GM19035 (cell line): ENCODE measurements around the gene CYP2F1.
"Not testable (repeated sequence)": the region's sequence is repeated elsewhere in the genome, so short reads cannot be mapped to it uniquely, and the experiment has no call there.

ENCODE experiments used
- ATAC-seq: cut with Tn5 transposase; IDR thresholded peaks from one replicate; pipeline ENCODE4 v1.9.1; 2021; ENCODE audit not compliant: unreplicated experiment

Gene CYP2F1

DNA sequence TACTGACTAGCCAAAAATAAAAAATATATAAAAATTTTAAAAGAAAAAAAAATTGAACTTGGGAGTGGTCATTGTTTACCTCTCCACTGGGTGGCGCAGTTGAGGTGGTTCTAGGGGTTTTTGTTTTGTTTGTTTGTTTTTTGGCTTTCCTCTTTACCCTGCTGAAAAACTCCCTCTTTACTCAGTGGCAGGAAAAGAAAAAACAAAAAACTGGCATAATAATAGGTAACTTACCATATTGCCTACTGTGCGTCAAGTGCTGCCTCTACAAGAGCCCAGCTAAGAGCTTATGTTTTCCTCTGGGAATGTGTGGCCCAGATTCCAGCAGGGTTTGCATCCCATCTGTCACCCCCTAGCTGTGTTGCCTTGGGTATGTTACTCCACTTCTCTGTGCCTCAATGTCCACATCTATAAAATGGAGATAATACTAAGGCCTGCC, 12.6 kb downstream of the CYP2F1 start:
- not testable (repeated sequence) for ATAC-seq

DNA sequence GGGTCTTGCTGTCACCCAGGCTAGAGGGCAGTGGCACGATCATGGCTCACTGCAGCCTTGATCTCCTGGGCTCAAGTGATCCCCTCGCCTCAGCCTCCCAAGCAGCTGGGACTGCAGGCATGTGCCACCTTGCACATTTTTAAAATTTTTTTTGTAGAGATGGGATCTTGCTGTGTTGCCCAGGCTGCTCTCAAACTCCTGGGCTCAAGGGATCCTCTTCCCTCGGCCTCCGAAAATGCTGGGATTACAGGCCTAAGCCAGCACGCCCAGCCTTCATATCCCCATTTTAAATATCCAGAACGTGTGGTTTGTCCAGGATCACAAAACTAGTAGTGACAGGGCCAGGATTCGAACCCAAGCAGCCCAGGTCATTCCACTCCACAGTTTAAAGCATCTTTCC, 13.1 kb downstream of the CYP2F1 start:
- ATAC-seq = not testable (repeated sequence)

DNA sequence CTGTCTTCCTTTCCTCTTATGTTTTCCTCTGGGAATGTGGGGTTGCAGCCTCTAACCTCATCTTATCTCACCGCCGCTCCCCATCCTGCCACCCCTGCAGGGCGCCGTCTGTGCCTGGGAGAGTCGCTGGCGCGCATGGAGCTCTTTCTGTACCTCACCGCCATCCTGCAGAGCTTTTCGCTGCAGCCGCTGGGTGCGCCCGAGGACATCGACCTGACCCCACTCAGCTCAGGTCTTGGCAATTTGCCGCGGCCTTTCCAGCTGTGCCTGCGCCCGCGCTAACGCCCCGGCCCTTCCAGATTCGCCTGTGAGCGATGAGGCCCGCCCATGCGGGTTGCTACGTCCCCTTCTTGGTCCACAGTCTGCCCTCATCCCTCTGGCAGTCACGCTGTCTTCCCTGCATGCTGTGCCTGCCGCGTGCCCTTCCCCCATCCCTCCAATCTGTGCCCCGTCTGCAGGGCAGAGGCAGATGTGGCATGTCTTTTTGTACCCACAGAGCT, 13.6 kb downstream of the CYP2F1 start:
- ATAC-seq = not testable (repeated sequence)

DNA sequence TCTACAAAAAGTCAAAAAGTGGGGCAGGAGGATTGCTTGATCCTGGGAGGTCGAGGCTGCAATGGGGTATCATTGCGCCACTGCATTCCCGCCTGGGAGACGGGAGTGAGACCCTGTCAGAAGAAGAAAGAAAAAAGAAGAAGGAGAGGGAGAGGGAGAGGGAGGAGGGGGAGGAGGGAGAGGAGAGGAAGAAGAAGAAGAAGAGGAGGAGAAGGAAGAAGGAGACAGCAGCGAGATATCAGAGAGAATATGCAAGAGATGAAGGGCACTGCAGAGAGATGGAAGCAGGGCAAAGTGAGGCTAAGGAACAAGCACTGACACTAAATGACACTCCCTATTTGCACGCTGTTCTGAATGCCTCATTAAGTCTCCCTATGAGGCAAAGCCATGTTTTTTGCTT, 14.5 kb downstream of the CYP2F1 start:
- ATAC-seq = no peak

DNA sequence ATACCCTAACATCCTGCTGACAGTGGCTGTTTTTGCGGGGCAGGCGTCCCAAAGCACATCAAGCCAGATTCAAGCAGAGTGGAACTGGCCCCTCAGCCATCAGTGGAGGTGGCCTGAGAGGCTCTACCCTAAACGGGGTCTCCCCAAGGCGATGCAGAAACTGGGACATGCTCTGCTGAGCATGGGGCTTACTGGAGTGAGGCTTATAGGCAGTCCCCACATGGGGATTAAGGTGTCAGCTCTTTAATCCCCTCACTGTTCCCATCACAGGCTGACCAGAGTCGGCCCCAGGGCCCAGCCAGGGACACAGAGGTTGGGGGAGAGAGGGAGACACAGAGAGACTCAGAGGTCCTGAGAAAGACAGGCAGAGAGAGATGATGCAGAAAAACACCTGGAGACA, 17.0 kb downstream of the CYP2F1 start:
- no peak for ATAC-seq

DNA sequence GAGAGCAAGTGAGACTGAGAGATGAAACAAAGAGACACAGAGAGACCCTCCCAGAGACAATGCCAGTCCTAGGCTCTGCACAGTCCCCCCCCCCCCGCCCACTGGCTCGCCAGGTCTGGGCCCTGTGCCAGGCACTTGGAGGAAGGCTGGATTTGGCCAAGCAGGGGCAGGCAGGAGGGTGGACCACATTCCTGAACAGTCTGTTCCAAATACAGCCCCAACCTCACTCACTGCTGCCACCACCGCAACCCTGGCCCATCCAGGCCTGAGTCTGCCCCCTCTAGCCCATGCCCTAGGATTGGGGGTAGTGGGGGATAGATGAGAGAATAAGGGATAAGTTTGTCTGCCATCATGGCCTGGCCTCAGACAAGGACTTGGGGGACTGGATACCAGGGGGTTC, 19.0 kb downstream of the CYP2F1 start:
- no peak for ATAC-seq

DNA sequence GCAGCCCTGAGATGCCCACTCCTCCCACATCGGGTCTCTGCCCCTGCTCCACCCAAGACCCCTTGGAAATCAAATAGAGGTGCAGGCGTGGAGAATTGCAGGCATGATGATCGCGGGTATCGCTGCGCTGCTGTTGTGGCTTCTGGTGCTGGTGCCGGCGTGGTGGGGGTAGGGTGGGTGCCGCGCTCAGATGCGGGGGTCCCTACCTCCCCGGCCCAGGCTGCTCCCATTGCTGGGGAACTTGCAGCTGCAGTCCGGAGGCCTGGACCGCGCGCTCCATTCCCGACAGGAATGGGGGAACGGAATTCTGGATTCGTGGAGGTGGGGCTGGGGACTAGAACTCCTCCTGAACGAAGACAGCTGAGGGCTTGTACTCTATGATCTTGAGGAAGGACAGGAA, 20.4 kb downstream of the CYP2F1 start:
- ATAC-seq = no peak

DNA sequence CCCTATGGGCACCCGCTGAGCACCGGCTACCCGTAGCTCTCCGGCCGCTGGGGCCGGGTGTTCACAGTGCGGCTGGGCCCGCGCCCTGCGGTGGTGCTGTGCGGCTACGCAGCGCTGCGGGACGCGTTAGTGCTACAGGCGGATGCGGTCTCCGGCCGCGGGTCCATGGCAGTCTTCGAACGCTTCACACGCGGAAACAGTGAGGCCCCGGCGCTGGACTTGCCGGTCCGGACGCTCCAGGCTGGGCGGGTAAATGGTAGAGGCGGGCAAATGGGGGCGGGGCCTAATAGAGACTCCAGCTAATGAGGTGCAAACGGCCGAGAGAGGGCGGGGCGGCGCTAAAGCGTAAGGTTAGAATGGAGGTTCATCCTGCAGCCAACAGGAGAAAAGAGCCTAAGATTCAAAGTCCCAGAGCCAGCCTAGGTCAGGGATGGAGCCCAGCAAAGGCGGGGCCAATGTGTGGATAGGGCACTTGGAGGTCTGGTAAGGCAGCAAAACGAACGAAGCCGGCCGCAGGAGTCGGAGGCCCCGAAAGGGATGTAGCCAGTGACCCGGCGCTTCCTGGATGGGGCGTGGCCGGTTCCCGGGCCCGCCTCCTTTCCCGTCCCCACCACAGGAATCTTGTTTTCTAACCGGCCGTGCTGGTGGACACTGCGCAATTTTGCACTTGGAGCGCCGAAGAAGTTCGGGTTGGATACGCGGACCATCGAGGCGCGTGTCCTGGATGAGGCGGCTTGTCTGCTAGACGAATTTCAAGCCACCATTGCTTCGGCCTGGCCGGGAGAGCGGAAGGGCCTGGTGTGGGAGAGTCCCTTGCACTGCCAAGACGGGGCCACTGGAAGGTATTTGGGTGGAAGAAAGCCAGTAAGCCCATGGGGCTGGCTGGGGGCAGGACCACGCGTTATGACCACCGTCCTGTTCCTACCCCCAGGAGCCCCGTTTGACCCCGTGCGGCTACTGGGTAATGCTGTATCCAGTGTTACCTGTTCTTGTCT, 21.5 kb downstream of the CYP2F1 start:
- not testable (repeated sequence) for ATAC-seq

DNA sequence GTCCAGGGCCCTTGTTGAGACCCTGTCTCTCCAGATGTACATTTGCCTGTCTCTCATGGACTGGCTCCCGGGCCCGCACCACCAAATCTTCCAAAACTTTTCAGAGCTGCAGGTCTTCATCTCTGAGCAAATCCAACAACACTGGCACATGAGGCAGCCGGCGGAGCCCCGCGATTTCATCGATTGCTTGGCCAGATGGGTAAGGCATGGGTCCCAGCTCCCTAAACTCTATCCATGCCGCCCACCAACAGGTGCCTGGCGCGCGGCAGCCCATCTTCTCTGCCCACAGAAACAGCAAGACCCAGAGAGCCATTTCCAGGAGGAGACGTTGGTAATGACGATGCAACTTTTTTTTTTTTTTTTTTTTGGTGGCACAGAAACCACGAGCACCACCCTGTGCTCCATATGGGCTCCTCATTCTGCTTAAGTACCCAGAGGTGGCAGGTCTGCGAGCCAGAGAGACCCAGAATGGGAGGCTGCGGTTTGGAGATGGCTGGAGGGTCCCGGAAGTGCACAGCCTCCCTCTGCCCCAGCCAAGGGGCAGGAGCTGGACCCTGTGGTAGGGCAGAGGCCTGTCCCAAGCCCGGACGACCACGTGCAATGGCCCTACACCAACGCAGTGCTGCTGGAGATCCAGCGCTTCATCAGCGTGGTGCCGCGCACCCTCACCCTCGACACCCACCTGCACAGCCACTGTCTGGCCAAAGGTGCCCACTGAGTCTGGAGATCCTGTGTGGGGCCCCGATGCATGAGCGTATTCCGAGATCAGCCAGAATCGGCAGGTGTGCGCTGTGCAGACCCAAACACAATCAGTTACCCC, 22.6 kb downstream of the CYP2F1 start:
- no peak for ATAC-seq

DNA sequence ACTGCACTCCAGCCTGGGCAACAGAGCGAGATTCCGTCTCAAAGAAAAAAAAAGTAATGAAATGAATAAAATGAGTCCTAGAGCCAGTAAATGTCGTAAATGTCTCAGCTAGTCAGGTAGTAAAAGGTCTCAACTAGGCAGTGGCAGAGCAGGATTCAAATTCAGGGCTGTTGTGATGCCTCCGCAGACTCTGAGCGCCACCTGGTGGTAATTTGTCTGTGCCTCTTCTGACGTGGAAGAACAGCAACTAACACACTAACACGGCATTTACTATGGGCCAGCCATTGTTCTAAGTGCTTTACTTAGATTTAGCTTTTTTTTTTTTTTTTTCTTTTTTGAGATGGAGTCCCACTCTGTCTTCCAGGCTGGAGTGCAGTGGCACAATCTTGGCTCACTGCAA, 30.2 kb downstream of the CYP2F1 start:
- no peak for ATAC-seq

DNA sequence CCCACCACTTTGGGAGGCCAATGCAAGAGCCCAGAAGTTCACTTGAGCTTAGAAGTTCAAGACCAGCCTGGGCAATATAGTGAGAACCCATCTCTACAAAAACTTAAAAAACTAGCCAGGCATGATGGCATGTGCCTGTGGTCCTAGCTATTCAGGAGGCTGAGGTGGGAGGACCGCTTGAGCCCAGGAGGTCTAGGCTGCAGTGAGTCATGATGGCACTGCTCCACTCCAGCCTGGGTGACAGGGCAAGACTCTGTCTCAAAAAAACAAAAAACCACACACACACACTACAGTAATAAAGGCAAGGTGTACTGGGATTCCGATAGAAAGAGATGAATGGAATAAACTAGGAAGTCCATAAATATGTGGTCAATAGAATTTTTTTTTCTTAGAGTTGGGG, 35.6 kb downstream of the CYP2F1 start:
- ATAC-seq = no peak

DNA sequence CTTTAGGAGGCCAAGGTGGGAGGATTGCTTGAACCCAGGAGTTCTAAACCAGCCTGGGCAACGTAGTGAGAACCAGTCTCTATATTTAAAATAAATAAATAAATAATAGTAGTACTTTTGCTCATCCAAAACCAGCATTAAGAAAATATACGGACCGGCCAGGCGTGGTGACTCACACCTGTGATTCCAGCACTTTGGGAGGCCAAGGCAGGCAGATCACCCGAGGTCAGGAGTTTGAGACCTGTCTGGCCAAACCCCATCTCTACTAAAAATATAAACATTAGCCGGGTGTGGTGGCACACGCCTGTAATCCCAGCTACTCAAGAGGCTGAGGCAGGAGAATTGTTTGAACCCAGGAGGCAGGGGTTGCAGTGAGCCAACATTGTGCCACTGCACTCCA, 36.8 kb downstream of the CYP2F1 start:
- ATAC-seq = not testable (repeated sequence)

DNA sequence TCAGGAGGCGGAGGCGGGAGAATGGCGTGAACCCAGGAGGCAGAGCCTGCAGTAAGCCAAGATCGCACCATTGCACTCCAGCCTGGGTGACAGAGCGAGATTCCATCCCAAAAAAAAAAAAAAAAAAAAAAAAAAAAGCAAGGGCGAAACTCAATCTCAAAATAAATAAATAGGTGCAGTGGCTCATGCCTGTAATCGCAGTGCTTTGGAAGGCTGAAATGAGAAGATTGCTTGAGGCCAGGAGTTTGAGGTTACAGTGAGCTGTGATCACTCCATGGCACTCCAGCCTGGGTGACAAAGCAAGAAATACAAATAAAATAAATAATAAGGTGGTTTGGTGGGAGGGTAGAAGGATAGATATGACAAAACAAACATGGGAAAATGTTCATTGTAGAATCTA, 39.8 kb downstream of the CYP2F1 start:
- ATAC-seq = no peak

DNA sequence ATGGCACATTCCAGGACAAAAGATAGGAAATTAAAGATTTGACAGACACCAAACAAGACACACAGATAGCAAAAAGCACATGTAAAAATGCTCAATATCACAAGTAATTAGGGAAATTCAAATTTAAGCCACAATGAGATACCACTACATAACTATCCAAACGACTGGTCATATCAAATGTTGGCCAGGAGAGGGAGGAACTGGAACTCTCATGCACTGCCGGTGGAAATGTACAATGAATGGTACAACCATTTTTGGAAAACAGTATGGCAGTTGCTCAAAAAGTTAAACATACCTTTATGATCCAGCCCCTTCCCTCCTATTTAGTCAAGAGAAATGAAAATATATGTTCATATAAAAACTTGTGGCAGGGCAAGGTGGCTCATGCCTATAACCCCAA, 42.0 kb downstream of the CYP2F1 start:
- ATAC-seq = no peak

DNA sequence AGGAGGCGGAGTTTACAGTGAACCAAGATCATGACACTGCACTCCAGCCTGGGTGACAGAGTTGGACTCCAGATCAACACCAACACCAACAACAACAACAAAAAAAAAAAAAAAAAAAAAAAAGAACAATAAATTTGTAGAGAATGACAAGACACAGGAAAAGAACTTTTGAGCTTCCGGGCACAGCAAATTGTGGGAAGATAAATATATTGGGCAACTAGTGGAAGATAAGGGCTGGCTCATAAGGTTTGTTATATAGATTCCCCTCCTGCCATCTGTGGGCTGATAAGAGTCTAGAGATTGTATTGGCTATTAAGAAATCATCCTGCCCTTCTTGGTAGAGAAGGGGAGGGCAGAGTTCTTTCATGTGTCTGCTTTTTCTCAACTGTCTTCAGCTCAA, 45.6 kb downstream of the CYP2F1 start:
- no peak for ATAC-seq

DNA sequence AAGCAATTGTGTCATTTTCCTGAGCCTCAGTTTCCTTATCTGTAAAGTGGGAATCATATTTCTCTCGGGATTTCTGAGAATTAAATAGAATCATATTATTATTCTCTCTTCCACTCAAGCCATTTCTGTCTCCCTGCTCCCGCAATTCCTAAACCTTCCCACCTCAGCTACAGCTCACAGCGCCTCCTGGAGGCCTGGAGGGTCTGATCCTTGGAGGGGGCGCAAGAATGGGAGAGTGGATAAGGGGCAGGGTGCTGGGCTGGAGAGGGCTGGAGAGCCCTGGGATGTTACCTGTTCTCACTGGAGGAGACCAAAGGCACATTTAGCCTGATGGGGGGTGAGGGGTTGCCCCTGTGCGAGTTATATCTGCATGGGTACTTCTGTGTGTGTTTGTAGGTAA, 47.7 kb downstream of the CYP2F1 start:
- ATAC-seq = no peak

DNA sequence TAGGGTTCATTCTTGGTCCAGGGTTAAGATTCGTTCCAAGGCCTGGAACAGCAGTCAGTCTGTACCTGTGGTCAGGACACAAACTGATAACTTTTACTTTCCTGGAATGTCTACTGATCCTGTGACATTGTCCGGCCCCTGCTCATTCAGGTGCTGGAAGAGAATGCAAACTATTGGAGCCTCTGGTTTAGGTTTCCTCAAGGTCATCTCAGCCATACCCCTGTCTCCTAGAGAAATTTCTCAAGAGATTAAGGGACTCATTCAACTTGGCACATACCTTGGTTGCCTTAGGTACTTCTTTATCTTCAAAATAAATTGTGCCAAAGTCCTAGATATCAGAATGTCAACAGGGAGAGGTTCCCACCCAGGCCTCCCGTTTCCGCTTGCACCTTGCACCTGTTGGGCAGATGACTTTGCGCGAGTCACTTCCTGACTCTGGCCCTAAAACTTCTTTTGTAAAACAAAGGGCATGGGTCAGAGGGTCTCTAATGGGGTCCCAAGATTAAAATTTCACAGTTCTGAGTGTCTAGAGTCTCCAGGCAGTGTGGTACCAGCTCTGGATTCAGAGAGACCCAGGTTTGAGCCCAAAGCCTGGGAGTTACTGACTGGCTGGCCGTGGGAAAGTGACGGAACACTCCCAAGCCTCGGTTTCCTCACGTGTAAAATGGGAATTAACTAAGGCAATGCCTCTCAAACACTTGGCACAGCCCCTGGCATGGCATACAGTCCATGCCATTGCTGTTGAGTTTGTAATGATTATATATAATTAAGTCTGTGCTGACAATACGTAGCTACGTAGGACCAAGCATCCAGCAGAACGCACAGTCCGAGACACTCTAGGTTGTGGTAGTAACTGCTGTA, 52.9 kb downstream of the CYP2F1 start:
- no peak for ATAC-seq

DNA sequence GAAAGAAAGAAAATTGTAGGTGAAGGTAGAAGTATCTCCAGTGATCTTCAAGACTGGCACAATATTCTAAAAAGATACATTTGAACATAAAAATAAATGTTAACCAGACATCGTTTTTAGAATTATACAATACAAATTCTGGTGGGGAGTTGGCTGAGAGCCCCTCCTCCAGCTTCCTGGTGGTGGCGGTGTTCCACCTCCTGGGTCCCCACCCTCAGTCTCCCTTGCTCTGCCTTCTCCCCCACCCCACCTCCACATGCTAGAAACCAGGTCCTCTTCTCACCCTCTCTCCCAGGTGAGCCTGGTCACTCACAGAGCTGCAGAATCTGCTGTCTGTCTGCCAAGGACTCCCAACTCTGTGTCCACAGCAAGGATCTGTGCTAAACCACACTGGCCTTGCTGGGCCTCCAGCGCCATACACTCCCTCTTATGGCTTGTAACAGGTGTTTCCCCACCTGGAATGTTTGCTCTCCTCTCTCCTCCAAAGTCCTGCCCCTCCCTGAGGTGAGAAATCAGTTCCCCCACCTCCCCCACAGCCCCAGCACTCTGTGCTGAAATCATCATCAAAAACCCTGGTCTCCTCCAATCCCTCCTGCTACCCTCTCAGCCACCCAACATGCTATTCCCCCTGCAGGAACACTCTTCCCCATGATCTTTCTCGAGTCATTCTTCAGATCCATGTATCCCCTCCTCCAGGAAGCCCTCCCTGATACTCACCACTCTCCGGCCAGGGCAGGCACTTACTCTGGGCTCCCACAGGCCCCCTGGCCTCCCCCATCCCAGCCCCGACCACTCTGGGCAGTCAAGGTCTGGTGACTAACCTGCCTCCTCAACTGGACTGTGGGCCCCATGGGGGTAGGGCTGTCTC, 58.3 kb downstream of the CYP2F1 start:
- no peak for ATAC-seq

DNA sequence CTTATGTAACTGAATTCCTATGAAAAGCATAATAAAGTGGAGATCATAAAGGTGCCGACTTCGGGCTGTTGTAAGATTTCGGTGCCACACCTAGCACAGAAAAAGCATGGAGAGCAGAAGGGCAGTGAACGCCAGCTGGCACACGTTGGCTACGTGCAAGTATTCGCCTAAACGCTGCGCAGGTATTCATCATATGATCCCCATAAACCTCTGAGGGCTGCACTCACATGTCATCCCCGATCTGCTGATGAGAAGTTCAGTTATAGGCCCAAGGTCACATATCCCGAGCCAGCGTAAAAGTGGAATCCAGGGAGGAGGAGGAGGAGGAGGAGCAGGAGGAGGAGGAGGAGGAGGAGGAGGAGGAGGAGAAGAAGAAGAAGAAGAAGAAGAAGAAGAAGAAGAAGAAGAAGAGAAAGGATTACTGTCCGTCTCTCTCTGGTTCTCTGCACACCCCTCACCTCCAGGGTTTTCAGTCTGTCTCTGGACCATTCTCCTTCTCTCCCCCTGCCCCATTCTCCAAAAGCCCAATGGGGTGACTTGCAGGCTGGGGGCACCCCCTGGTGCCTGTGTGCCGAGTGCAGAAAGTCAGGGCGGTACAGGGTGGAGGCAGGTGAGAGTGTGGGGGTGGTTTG, 60.2 kb downstream of the CYP2F1 start:
- ATAC-seq = no peak
